Rectal smooth muscle tissue (tissue), 1 donor: ENCODE data around the gene MID2.
"Not testable (repeated sequence)": the region's sequence is repeated elsewhere in the genome, so short reads cannot be mapped to it uniquely, and the experiment has no call there.

Experiments
- H3K27ac ChIP-seq: one replicate; pipeline ENCODE4 v1.7.0; 2013; ENCODE audit warnings: low read depth, low read length, inconsistent platforms
- H3K27me3 ChIP-seq: one replicate; pipeline ENCODE4 v1.7.0; 2013; ENCODE audit warnings: low read length; ENCODE audit not compliant: control insufficient read depth, insufficient read depth
- H3K36me3 ChIP-seq: one replicate; pipeline ENCODE4 v1.7.0; 2013; ENCODE audit warnings: low read length; ENCODE audit not compliant: control insufficient read depth, insufficient read depth
- H3K4me1 ChIP-seq: one replicate; pipeline ENCODE4 v1.7.0; 2013; ENCODE audit warnings: low read length; ENCODE audit not compliant: control insufficient read depth, insufficient read depth
- H3K4me3 ChIP-seq: one replicate; pipeline ENCODE4 v1.7.0; 2013; ENCODE audit warnings: low read length
- H3K9ac ChIP-seq: one replicate; pipeline ENCODE4 v1.7.0; 2013; ENCODE audit warnings: low read length

MID2 gene

DNA sequence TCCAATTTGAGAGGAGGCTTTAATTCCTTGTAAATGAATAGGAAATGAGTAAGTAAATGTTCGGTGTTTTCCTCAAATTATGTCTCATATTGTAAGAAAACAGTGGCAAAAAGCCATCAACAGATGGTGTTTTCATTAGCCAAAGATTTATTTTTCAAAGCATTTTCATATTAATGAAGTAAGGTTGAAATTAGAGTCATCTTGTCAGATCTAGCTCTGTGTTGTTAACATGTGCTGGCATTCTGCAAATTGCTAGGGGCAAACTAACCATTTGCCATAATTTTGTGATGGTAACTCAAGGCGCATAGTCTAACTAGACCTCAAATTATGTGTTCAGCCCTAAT lies 24.7 kb downstream of the MID2 start:
- Histone ChIP-seq H3K36me3 (no peaks in the 10 kb centered on the region), H3K9ac (no peak overlapping the region), H3K4me1 (no peaks in the 10 kb centered on the region), H3K27ac (no peak overlapping the region), H3K4me3 (no peak overlapping the region), H3K27me3 (no peaks in the 10 kb centered on the region)

DNA sequence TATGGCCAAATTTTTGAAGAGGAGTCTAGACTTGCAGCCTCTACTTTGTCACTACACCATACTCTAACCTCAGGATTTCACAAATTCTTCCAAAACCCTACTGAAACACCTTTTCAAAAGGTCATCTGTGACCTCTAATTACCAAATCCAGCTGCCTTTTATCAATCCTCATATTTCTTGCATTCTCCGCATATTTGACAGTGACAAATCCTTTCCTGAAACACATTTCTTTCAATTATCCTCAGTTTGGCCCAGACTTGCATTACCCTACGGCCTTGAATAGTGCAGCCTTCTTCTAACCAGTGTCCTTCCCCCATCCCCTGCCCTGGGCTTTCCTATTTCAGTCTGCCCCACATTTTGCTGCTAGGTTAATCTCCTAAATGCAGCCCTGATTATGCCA lies 25.5 kb downstream of the MID2 start:
- no peak overlapping the region for H3K27ac ChIP-seq

DNA sequence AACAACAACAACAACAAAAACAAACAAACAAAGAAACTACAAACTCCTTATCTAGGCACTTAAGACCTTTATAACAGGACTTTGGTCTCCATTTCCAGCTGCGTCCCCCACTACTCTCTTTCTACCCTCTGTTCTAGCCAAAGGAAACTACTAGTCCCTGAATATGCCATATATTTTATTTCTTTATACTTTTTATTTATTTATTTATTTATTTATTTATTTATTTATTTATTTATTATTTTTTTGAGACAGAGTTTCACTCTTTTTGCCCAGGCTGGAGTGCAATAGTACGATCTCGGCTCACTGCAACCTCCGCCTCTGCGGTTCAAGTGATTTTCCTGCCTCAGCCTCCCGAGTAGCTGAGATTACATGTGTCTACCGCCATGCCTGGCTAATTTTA lies 26.0 kb downstream of the MID2 start:
- H3K27me3 ChIP-seq, H3K4me3 ChIP-seq, H3K27ac ChIP-seq, H3K4me1 ChIP-seq, H3K9ac ChIP-seq, H3K36me3 ChIP-seq: not testable (repeated sequence)

More for the DNA sequence above, 25.5 kb downstream of the MID2 start:
- no peaks in the 10 kb centered on the region for H3K4me1 ChIP-seq
- no peak overlapping the region for H3K4me3 ChIP-seq
- H3K9ac ChIP-seq: no peak overlapping the region
- no peaks in the 10 kb centered on the region for H3K27me3 ChIP-seq
- H3K36me3 ChIP-seq: no peaks in the 10 kb centered on the region

DNA sequence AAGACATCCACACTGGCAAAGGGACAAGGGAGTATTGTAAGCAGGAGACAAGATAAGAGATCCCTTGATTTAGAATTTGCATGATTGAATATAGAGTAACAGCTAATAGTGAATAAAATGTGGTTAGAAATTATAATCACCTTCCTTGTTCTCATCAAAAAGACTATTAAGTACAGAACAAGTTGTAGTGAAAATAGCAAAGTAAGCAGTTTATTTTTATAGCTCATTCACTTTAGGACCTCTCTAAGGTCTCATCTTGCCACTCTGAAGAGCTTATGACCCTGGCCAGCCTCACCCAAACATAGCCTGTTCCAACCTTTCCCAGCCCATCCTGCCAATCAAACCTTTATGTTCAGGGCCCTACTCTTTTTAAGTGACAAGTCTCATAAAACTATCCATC lies 30.6 kb downstream of the MID2 start:
- no peaks in the 10 kb centered on the region for H3K4me1 ChIP-seq
- H3K36me3 ChIP-seq: no peaks in the 10 kb centered on the region
- H3K27ac ChIP-seq: no peak overlapping the region
- no peak overlapping the region for H3K9ac ChIP-seq
- no peak overlapping the region for H3K4me3 ChIP-seq
- H3K27me3 ChIP-seq: no peaks in the 10 kb centered on the region

DNA sequence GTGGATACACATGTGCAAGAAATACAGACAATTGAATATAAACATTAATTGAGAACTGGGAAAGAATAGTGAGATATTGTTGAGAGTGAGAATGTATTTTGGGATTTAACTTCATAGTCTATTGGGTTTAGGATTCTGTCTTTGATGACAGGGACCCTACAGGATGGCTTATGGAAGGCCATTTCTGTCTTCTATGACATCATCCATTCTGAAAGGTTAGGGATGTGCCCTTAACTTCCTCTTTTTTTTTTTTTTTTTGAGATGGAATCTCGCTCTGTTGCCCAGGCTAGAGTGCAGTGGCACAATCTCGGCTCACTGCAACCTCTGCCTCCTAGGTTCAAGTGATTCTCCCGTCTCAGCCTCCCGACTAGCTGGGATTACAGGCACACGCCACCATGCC lies 31.4 kb downstream of the MID2 start:
- not testable (repeated sequence) for H3K4me3 ChIP-seq, H3K36me3 ChIP-seq, H3K27ac ChIP-seq, H3K9ac ChIP-seq, H3K27me3 ChIP-seq, H3K4me1 ChIP-seq

DNA sequence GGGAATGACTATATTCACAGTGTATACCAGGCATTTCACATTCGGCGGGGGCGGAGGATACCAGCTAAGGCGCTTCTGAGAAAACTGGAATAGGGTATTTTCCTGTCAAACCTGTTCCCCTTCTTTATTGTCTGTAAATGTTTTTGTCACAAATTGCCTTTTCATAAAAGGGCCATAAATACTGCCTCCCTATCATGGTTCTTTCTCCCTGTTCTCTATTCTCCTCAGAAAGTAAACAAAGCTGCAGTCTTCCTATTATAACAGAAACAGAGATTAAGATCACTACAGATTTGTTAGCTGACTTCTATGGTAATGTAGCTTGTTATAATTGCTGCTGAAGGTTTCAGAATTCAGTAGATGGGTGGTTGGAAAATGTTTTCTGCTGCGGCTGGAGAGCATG lies 32.2 kb downstream of the MID2 start:
- H3K27me3 ChIP-seq: no peaks in the 10 kb centered on the region
- no peak overlapping the region for H3K4me3 ChIP-seq
- H3K27ac ChIP-seq: no peak overlapping the region
- H3K4me1 ChIP-seq: no peaks in the 10 kb centered on the region
- no peak overlapping the region for H3K9ac ChIP-seq
- H3K36me3 ChIP-seq: no peaks in the 10 kb centered on the region

DNA sequence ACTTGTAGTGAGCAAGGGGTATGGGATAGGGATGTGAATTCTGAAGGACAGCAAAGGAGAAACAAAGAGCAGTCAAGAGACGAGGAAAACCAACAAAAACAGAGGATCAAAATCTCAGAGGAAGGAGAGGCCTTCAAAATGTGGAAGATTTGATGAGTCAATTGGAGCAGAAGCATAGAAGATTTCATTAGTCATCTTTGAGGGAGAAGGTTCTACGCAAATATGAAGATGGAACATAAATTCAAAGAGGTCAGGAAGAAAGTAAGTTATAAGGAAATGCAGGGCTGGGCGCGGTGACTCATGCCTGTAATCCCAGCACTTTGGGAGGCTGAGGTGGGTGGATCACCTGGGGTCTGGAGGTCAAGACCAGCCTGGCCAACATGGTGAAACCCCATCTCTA lies 35.4 kb downstream of the MID2 start:
- H3K27ac ChIP-seq: no peak overlapping the region
- no peaks in the 10 kb centered on the region for H3K27me3 ChIP-seq
- no peaks in the 10 kb centered on the region for H3K36me3 ChIP-seq
- no peak overlapping the region for H3K4me3 ChIP-seq
- no peak overlapping the region for H3K9ac ChIP-seq
- H3K4me1 ChIP-seq: no peaks in the 10 kb centered on the region

DNA sequence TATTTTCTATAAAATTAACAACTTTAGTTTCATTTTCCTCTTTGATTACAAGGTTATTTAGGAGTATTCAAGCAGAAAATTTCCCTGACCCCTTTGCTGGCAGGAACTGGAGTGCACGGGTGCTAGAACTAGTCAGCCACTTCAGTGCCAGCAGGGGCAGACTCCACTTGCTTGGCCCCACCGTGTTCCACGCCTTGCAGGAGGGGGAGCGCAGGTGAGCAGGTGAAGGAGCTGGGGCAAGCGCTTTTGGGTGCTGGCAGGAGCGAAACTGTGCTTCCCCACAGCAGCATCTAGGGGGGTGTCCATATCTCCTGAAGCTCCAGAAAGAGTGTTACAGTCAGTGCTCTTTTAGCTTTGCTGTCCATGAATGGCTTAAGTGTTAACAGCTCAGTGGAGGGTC lies 45.5 kb downstream of the MID2 start:
- H3K4me1 ChIP-seq: no peaks in the 10 kb centered on the region
- H3K27me3 ChIP-seq: no peaks in the 10 kb centered on the region
- no peaks in the 10 kb centered on the region for H3K36me3 ChIP-seq
- no peak overlapping the region for H3K9ac ChIP-seq
- H3K4me3 ChIP-seq: no peak overlapping the region
- H3K27ac ChIP-seq: no peak overlapping the region

DNA sequence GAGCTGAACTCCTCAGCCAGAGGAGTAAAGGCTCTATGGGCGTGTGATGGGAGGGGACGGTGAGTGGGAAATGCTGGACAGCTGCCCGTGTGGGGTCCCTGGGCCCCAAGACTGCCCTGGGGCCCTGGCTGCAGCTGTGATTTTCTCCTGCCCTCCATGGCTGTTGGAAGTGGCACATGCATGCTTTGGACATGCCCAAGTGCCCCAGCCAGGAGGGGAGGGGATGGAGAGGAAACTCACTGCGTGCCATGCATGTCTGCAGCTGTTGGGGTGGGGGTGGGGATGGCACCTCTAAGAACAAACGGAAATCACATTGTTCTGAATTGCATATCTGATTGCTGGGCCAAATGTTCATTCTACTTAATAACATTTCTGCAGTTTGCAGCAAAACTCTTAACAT lies 52.4 kb downstream of the MID2 start:
- H3K4me1 ChIP-seq: no peaks in the 10 kb centered on the region
- H3K27ac ChIP-seq: no peak overlapping the region
- H3K27me3 ChIP-seq: no peaks in the 10 kb centered on the region
- H3K36me3 ChIP-seq: no peaks in the 10 kb centered on the region
- H3K4me3 ChIP-seq: no peak overlapping the region
- no peak overlapping the region for H3K9ac ChIP-seq

DNA sequence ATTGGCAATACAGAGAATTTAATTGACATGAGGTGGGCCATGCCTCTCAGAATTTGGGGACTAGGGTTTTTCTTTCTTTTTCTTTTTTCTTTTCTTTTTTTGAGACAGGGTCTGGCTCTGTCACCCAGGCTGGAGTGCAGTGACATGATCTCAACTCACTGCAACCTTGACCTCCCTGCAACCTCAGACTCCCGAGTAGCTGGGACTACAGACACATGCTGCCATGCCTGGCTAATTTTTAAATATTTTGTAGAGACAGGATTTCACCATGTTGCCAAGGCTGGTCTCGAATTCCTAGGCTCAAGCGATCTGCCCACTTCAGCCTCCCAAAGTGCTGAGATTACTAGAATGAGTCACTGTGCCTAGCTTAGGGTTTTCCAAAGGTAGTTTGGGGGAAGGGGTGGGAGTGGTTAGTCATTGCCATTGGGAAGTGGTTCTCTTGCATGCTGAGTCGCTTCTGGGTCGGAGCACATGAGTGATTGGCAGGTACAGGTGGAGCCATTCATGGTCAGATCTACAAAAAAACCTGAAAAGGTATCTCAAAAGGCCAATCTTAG lies 54.5 kb downstream of the MID2 start:
- no peaks in the 10 kb centered on the region for H3K27me3 ChIP-seq
- H3K36me3 ChIP-seq: no peaks in the 10 kb centered on the region
- no peak overlapping the region for H3K4me3 ChIP-seq
- H3K9ac ChIP-seq: no peak overlapping the region
- H3K4me1 ChIP-seq: no peaks in the 10 kb centered on the region
- H3K27ac ChIP-seq: no peak overlapping the region

DNA sequence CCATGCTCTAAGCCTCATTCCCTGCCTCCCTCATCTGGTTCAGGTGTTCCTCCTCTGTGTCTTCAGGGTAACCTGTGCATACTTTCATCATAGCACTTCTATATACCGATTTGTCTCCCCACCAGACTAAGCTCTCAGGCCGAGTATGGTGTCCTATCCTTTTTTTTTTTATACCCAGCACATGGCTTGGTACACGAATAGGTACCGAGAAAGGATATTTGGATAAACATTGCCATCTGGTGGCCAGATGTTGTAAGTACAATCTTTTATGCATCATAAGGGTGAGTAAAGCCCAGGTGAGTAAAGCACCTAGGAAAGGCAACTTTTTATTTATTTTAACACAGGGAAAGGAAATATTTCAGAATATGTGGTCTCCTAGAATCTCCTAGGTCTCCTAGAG lies 68.4 kb downstream of the MID2 start:
- Histone ChIP-seq H3K4me1 (no peaks in the 10 kb centered on the region), H3K36me3 (no peaks in the 10 kb centered on the region), H3K27ac (no peak overlapping the region), H3K27me3 (no peaks in the 10 kb centered on the region), H3K9ac (no peak overlapping the region), H3K4me3 (no peak overlapping the region)

DNA sequence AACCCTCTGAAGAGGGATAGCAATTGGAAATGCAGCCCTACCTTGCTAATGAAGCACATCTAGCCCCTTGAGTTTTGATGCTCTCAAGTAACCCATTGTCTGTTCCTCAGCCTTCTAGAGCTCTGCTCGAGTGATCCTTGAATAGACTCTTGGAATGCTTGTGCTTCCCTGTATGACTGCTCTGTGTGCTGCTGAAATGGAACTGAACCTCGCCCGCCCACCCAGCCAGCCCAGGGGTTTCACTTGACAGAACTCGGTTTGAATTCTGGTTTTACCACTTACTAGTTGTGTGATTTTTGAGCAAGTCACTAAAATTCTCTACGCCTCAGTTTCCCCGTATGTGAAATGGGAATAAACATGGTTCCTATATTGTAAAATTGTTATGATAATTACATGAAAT lies 77.1 kb downstream of the MID2 start:
- Histone ChIP-seq H3K36me3 (peaks cover 2% of the 10 kb centered on the region), H3K4me1 (no peaks in the 10 kb centered on the region), H3K4me3 (no peak overlapping the region), H3K27ac (no peak overlapping the region), H3K27me3 (no peaks in the 10 kb centered on the region), H3K9ac (no peak overlapping the region)

DNA sequence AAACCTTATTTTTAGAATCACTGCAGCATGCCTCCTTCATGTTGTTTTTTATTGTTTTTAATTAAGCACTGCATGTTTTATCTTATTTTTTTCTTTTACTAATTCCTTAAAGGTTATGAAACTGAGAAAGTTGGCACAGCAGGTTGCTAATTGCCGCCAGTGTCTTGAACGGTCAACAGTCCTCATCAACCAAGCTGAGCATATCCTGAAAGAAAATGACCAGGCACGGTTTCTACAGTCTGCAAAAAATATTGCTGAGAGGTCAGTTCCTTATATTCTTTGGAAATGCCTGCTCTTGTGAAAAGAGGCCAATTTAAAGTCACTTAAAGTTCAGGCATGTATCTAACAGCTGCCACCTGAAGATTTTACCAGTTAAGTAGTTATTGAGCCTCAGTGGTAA lies 79.7 kb downstream of the MID2 start:
- no peak overlapping the region for H3K4me3 ChIP-seq

More for the DNA sequence above, 79.7 kb downstream of the MID2 start:
- H3K27ac ChIP-seq: no peak overlapping the region
- H3K27me3 ChIP-seq: no peaks in the 10 kb centered on the region
- no peak overlapping the region for H3K9ac ChIP-seq
- no peaks in the 10 kb centered on the region for H3K4me1 ChIP-seq
- peaks cover 2% of the 10 kb centered on the region for H3K36me3 ChIP-seq
